ENCODE results near the gene NHLRC1. TPM values are rescaled to one million over a fixed set of nuclear protein-coding genes. Genes with fewer than 3 reads are reported as not detected.
A peak's percentile ranks its signal among the peaks of the same experiment; 100 is the strongest.

Gene NHLRC1
- polyA plus RNA-seq, 3 donors, result 0.75 to 3.1 (median 1.4) TPM

DNA sequence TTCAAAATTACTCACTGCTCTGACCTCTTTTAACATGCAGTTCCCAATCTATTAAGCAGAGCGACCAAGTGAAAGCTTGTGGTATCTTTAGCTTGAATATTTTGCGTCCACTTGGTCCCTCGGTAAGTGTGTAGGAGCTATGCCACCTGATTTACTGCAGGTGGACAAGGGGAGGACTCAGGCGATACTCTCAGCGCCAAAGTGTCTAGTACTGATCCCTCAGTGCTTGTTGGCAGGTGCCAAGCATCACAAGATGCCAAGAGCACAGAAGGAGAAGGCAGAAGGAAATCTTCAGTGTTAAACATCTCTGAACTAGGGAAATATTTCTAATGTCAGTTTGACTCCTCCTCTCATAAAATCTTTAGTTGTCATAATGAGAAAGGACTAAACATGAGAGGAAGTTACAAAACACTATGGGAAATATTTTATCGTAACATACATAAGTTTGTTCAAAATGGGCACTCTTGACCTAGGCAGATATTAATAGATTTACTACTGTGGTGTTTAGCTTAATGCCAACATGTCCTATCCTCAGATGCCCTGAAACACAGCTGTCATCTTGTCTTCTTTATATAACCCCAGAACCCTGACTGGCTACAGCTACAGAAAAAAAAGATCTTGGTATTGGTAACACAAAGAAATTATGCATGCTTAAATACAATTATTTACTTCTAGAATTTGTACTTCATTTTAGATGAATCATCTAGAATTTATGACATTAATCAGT, 19.5 kb downstream of the NHLRC1 start:
- Histone ChIP-seq H3K27me3 (ENCODE audit: control insufficient read depth in 2 of 2, insufficient read depth in 2 of 2, low read length in 2 of 2) (no peaks in the 10 kb centered on the region), H3K4me2 (replicated peaks; ENCODE audit: extremely low read depth, low read length, poor library complexity, severe bottlenecking) (no peak overlapping the region), H3K9me3 (replicated peaks in 1 of 2; ENCODE audit: control insufficient read depth in 1 of 2, insufficient read depth in 1 of 2, low read length in 2 of 2) (peaks cover 4 to 10% of the 10 kb centered on the region in 2 donors), H3K27ac (ENCODE audit: low read depth in 1 of 2, low read length in 2 of 2) (no peak overlapping the region), H2AFZ (ENCODE audit: insufficient read depth, low read depth, low read length, poor library complexity, severe bottlenecking) (no peak overlapping the region), H3K9ac (ENCODE audit: insufficient read depth, low read length, poor library complexity, severe bottlenecking) (no peak overlapping the region), H3K4me1 (ENCODE audit: control insufficient read depth in 1 of 2, insufficient read depth in 2 of 2, low read length in 2 of 2) (no peaks in the 10 kb centered on the region), H4K20me1 (ENCODE audit: insufficient read depth, low read length) (no peaks in the 10 kb centered on the region), H3K36me3 (replicated peaks in 1 of 2; ENCODE audit: control insufficient read depth in 1 of 2, insufficient read depth in 2 of 2, low read length in 2 of 2) (no peaks in the 10 kb centered on the region), H3K79me2 (ENCODE audit: insufficient read depth, low read length) (no peaks in the 10 kb centered on the region), H3K4me3 (replicated peaks in 1 of 3; ENCODE audit: low read depth in 2 of 3, low read length in 3 of 3) (no peak overlapping the region)
- H3K27me3 Mint-ChIP-seq (ENCODE audit: low read depth in 3 of 3), result peaks cover 0 to 3% (median 3%) of the 10 kb centered on the region in 3 donors
- H3K27ac Mint-ChIP-seq, result peak overlapping the region in 1 of 7 donors; percentile 28
- no peak overlapping the region for H3K4me3 Mint-ChIP-seq
- H3K4me1 Mint-ChIP-seq, result no peaks in the 10 kb centered on the region
- TF ChIP-seq, protein P1, sequence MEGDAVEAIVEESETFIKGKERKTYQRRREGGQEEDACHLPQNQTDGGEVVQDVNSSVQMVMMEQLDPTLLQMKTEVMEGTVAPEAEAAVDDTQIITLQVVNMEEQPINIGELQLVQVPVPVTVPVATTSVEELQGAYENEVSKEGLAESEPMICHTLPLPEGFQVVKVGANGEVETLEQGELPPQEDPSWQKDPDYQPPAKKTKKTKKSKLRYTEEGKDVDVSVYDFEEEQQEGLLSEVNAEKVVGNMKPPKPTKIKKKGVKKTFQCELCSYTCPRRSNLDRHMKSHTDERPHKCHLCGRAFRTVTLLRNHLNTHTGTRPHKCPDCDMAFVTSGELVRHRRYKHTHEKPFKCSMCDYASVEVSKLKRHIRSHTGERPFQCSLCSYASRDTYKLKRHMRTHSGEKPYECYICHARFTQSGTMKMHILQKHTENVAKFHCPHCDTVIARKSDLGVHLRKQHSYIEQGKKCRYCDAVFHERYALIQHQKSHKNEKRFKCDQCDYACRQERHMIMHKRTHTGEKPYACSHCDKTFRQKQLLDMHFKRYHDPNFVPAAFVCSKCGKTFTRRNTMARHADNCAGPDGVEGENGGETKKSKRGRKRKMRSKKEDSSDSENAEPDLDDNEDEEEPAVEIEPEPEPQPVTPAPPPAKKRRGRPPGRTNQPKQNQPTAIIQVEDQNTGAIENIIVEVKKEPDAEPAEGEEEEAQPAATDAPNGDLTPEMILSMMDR (IDR thresholded peaks at IDR 0.05), result no peak
- intact Hi-C loops (cut with micrococcal nuclease), result no loop called here
- no peak for DNase-seq
- WGBS (ENCODE audit: insufficient coverage), result 92% methylated on average over 4 of the region's 6 CpGs
- H3K9me3 Mint-ChIP-seq, result peaks cover 6 to 25% (median 19%) of the 10 kb centered on the region in 7 donors
- peaks cover 0 to 3% of the 10 kb centered on the region in 2 donors for H3K36me3 Mint-ChIP-seq

DNA sequence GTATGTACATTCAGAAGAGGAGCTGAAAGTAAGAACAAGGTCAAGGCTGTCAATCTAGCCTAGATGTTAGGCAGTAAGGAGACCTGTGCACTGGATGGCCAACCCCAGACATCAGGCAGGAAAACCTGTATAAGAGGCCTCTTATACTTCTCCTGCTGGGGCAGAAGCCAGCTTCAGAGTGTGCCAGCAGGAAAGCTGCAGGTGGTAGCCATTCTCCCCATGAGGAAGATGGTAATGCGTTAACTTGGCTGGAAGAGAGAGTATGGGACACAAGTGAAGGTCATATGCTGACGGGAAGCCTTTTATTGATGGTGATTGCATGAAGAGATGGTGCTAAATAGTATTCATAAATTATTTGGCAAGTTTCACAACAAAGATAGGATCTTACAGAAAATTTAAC, 20.6 kb downstream of the NHLRC1 start:
- intact Hi-C loops (cut with micrococcal nuclease), result no loop called here
- peaks cover 0 to 3% (median 3%) of the 10 kb centered on the region in 3 donors for H3K27me3 Mint-ChIP-seq (ENCODE audit: low read depth in 3 of 3)
- Histone ChIP-seq H3K4me3 (replicated peaks in 1 of 3; ENCODE audit: low read depth in 2 of 3, low read length in 3 of 3) (no peak overlapping the region), H2AFZ (ENCODE audit: insufficient read depth, low read depth, low read length, poor library complexity, severe bottlenecking) (no peak overlapping the region), H3K27me3 (ENCODE audit: control insufficient read depth in 2 of 2, insufficient read depth in 2 of 2, low read length in 2 of 2) (no peaks in the 10 kb centered on the region), H3K4me2 (replicated peaks; ENCODE audit: extremely low read depth, low read length, poor library complexity, severe bottlenecking) (no peak overlapping the region), H3K79me2 (ENCODE audit: insufficient read depth, low read length) (no peaks in the 10 kb centered on the region), H3K9ac (ENCODE audit: insufficient read depth, low read length, poor library complexity, severe bottlenecking) (no peak overlapping the region), H3K36me3 (replicated peaks in 1 of 2; ENCODE audit: control insufficient read depth in 1 of 2, insufficient read depth in 2 of 2, low read length in 2 of 2) (no peaks in the 10 kb centered on the region), H3K4me1 (ENCODE audit: control insufficient read depth in 1 of 2, insufficient read depth in 2 of 2, low read length in 2 of 2) (no peaks in the 10 kb centered on the region), H3K9me3 (replicated peaks in 1 of 2; ENCODE audit: control insufficient read depth in 1 of 2, insufficient read depth in 1 of 2, low read length in 2 of 2) (peaks cover 0 to 5% of the 10 kb centered on the region in 2 donors), H4K20me1 (ENCODE audit: insufficient read depth, low read length) (no peaks in the 10 kb centered on the region), H3K27ac (ENCODE audit: low read depth in 1 of 2, low read length in 2 of 2) (no peak overlapping the region)
- H3K27ac Mint-ChIP-seq, result peak overlapping the region in 2 of 7 donors; percentile 17 to 41
- no peaks in the 10 kb centered on the region for H3K4me1 Mint-ChIP-seq
- TF ChIP-seq, protein P1 (IDR thresholded peaks at IDR 0.05), result no peak
- peaks cover 0 to under 1% of the 10 kb centered on the region in 2 donors for H3K36me3 Mint-ChIP-seq
- H3K4me3 Mint-ChIP-seq, result no peak overlapping the region
- peaks cover under 1 to 19% (median 12%) of the 10 kb centered on the region in 7 donors for H3K9me3 Mint-ChIP-seq
- 83% methylated on average over 1 of the region's 2 CpGs for WGBS (ENCODE audit: insufficient coverage)
- DNase-seq, result no peak
